GM12872 (cell line): ENCODE data around the gene SVIL.

Source experiments
- TF ChIP-seq, protein P1 (sequence below): IDR thresholded peaks from 3 replicates; pipeline ENCODE4 v1.5.1; 2011; ENCODE audit warnings: low read depth, mild to moderate bottlenecking, low read length, moderate library complexity; ENCODE audit not compliant: insufficient read depth

The SVIL gene

DNA sequence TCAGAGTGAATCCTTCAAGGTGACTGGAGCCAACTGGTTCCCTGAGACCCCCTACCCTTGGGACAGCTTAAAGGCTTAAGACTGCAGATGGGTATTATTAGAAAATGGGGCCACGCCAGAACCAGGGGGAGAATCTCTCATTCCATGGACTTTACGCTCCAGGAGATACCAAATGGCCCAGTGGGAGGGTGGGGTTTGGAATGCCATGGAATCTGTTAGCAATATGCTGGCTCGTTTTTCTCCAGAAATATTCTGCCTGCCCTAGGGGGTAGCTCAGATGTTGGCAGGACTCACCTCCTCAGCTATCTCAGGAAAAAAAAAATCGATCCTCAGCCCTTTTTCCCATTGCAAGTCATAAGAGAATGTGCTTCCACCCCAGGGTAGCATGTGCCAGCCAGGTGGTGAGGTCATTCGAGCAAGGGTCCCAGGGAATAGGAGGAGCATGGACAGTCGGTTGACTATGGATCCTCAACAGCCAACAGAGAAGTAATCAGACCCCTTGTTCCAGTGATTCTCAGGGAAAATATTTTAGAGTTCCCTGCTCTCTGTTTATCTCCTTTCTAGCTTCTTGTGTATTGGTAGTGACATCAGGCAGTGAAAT, 22.9 kb downstream of the SVIL start:
- TF ChIP-seq, protein P1, sequence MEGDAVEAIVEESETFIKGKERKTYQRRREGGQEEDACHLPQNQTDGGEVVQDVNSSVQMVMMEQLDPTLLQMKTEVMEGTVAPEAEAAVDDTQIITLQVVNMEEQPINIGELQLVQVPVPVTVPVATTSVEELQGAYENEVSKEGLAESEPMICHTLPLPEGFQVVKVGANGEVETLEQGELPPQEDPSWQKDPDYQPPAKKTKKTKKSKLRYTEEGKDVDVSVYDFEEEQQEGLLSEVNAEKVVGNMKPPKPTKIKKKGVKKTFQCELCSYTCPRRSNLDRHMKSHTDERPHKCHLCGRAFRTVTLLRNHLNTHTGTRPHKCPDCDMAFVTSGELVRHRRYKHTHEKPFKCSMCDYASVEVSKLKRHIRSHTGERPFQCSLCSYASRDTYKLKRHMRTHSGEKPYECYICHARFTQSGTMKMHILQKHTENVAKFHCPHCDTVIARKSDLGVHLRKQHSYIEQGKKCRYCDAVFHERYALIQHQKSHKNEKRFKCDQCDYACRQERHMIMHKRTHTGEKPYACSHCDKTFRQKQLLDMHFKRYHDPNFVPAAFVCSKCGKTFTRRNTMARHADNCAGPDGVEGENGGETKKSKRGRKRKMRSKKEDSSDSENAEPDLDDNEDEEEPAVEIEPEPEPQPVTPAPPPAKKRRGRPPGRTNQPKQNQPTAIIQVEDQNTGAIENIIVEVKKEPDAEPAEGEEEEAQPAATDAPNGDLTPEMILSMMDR: no peak

DNA sequence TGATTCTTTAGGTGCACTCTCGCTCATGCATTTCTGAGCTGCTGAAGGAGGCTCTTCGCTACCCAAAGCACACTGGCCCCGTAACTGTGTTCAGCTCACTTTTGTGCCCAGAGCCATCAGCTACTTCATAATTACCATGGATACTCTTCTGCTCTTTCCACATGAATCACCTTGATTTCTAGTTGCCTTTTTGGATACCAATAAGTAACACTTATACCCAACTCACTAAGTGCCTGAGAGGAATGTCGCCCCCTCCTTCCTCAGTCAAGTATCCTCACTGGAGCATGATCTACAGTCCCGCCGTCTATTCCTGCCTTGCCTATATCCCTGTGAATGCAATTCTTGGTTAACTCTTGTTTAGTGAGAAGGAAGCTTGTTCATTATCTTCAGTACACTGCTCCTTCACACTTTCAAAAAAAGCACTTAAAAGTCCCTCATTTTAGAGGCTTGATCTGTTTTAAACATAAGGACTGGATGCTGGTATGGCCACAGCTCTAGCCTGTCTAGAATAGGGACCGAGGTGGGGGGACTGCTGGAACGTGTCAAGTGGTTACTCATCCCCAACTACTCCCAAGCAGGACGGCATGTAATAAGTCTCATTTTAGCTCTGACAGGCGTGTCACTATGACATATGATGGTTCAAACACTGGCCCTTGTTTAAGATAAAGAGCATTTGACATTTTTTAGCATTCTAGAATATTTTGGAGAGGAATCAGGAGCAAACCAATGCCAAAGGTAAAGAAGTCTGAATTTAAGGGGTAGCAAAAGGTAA, 23.7 kb downstream of the SVIL start:
- TF ChIP-seq, protein P1: no peak

DNA sequence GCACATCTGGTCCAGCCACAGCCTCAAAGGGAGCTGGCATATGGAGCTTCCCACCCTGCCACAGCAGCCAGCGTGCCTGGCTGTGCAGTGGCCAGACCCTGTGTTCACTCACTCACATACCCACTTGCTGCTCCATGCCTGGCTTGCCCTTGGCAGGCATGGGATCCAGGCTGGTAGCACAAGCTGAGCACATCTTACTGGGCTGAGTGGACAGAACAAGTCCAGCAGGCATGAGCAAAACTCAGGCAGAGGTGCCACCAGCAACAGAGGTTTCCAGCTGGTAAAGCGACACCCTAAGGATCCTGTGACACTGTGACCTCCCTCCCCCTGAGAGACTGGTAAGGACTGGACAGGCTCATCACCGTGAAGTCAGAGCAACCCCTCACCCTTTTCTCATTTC, 25.1 kb downstream of the SVIL start:
- TF ChIP-seq, protein P1: no peak

DNA sequence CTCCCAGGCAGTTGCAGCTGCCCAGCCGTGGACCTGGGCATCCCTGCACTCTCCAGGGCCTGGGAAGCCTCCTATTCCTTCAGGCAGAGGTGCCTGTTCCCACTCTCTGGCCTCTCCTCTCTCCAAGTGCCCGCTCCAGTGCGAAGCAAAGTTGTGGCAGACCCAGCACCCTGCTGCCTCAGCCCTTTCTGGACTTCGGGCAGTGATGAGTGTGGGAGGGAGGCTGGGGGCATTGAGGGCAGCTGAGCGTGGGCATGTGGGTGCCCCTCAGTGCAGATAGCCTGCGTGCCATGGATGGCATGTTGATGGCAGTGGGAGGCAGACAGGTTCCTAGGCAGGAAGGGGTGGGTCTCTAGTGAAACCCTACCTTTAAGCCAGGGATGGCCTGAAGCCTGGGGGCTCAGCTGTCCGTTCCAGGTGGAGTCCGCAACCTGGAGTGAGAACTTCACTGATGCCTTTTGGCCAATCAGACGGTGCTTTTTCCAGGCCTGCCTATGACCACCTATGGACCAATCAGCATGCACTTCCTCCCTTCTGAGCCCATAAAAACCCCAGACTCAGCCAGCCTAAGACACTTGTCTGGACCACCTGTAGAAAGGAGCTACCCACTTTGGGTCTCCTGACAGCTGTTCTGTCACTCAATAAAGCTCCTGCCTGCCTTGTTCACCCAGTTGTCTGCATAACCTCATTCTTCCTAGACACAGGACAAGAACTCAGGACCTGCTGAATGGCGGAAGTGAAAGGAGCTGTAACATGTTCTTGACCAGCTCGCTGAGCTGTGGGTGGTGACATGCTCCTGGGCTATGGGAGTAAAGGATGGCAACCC, 26.1 kb downstream of the SVIL start:
- TF ChIP-seq, protein P1: no peak

DNA sequence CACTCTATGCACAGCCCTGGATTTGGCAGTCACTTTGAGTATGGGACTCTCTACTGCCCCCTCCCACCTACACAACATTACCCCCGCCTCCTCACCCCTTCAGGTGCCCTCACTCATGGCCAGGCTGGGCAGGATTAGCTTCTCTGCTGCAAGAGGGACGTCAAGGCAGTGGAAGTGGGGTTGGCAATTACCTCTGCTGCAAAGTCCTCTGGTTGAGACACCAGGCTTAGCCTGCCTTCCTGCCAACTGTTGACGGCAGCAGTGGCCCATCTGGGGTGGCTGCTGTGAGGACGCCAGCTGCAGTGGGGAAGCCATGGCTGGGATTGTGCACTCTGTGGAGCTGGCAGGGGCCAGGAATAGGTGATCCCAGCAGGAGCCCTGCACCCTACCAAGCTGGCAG, 26.7 kb downstream of the SVIL start:
- TF ChIP-seq, protein P1: no peak

DNA sequence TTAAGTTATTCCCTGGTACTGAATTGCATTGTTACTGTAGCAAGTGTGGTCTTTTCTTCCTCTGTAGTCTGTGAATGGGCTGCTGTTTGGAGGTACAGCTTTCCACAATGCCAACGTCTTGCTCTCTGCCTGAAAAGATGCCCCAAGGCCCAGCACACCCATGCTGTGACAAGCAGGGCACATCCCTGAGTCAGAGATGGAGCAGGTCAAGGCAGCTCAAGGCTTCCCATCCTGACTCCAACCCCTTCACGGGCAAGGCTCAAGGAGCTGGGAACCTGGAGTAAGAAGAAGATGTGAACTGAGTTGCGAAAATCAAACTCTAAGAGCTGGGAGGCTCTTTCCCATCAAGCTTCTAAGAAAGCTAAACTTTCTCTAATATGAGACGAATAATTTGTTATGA, 27.2 kb downstream of the SVIL start:
- TF ChIP-seq, protein P1: no peak

DNA sequence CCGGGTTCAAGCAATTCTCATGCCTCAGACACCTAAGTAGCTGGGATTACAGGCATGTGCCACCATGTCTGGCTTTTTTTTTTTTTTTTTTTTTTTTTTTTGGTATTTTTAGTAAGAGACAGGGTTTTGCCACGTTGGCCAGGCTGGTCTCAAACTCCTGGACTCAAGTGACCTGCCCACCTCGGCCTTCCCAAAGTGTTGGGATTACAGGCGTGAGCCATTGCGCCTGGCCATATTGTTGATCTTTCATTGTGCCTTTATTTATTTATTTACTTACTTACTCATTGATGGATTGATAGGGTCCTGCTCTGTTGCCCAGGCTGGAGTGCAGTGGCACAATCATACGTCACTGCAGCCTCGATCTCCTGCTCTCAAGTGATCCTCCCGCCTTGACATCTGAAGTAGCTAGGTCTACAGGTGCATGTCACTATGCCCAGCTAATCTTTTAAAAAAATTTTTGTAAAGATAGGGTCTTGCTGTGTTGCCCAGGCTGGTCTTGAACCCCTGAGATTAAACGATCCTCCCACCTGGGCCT, 30.4 kb downstream of the SVIL start:
- TF ChIP-seq, protein P1: no peak
